H9 (cell line): ENCODE data around the gene ANKRD52. TPM values are rescaled to one million over a fixed set of nuclear protein-coding genes. Genes with fewer than 3 reads are reported as not detected.

Experiments used
- DNase-seq: peaks from one replicate; pipeline ENCODE4 v3.0.0-alpha.2; 2017
- H2AFZ ChIP-seq: one replicate; pipeline ENCODE4 v1.6.1; 2013; ENCODE audit warnings: mild to moderate bottlenecking, low read length, control low read depth, moderate library complexity
- H2AK5ac ChIP-seq: 2 replicates; pipeline ENCODE4 v1.6.1; 2013; ENCODE audit warnings: low read length, control low read depth, mixed read lengths; ENCODE audit not compliant: insufficient read length
- H2BK120ac ChIP-seq: one replicate; pipeline ENCODE4 v1.6.1; 2013; ENCODE audit warnings: low read depth, mild to moderate bottlenecking, low read length, control low read depth, inconsistent platforms; ENCODE audit not compliant: poor library complexity, severe bottlenecking
- H2BK12ac ChIP-seq: 2 replicates; pipeline ENCODE4 v1.6.1; 2013; ENCODE audit warnings: low read length, control low read depth, mixed read lengths, low read depth; ENCODE audit not compliant: insufficient read length
- H2BK15ac ChIP-seq: 2 replicates; pipeline ENCODE4 v1.6.1; 2013; ENCODE audit warnings: low read depth, low read length, control low read depth
- H2BK20ac ChIP-seq: one replicate; pipeline ENCODE4 v1.6.1; 2013; ENCODE audit warnings: low read depth, mild to moderate bottlenecking, low read length, control low read depth, inconsistent platforms; ENCODE audit not compliant: poor library complexity, severe bottlenecking
- H2BK5ac ChIP-seq: 2 replicates; pipeline ENCODE4 v1.6.1; 2013; ENCODE audit warnings: low read length, control low read depth, mixed read lengths; ENCODE audit not compliant: insufficient read length
- H3K14ac ChIP-seq: 2 replicates; pipeline ENCODE4 v1.6.1; 2013; ENCODE audit warnings: low read length, control low read depth; ENCODE audit not compliant: insufficient read depth
- H3K18ac ChIP-seq: 2 replicates; pipeline ENCODE4 v1.6.1; 2013; ENCODE audit warnings: low read depth, mild to moderate bottlenecking, mixed read lengths, low read length, control low read depth; ENCODE audit not compliant: insufficient read length
- H3K23ac ChIP-seq: 2 replicates; pipeline ENCODE4 v1.6.1; 2013; ENCODE audit warnings: low read length, control low read depth, mixed read lengths, low read depth; ENCODE audit not compliant: insufficient read length
- H3K23me2 ChIP-seq: 2 replicates; pipeline ENCODE4 v1.6.1; 2013; ENCODE audit warnings: low read depth, mild to moderate bottlenecking, mixed read lengths, low read length, control low read depth; ENCODE audit not compliant: insufficient read length, poor library complexity, severe bottlenecking
- H3K27ac ChIP-seq: 2 replicates; pipeline ENCODE4 v1.5.1; 2013; ENCODE audit warnings: low read length, control low read depth, mixed read lengths, low read depth; ENCODE audit not compliant: insufficient read length
- H3K27me3 ChIP-seq: 2 replicates; pipeline ENCODE4 v1.6.1; 2013; ENCODE audit warnings: low read length, control low read depth, inconsistent platforms; ENCODE audit not compliant: insufficient read depth
- H3K4ac ChIP-seq: 2 replicates; pipeline ENCODE4 v1.6.1; 2013; ENCODE audit warnings: low read depth, mild to moderate bottlenecking, control low read depth, inconsistent platforms, low read length, moderate library complexity
- H3K4me1 ChIP-seq: 2 replicates; pipeline ENCODE4 v1.6.1; 2013; ENCODE audit warnings: low read length, control low read depth, inconsistent platforms; ENCODE audit not compliant: insufficient read depth
- H3K4me2 ChIP-seq: 2 replicates; pipeline ENCODE4 v1.6.1; 2013; ENCODE audit warnings: low read length, control low read depth, mixed read lengths; ENCODE audit not compliant: insufficient read length, insufficient read depth
- H3K56ac ChIP-seq: 2 replicates; pipeline ENCODE4 v1.6.1; 2013; ENCODE audit warnings: low read depth, mild to moderate bottlenecking, mixed read lengths, low read length, control low read depth; ENCODE audit not compliant: insufficient read length
- H3K79me1 ChIP-seq: 2 replicates; pipeline ENCODE4 v1.6.1; 2013; ENCODE audit warnings: low read depth, mild to moderate bottlenecking, moderate library complexity, low read length, control low read depth, inconsistent platforms; ENCODE audit not compliant: insufficient read depth, poor library complexity, severe bottlenecking
- H3K79me2 ChIP-seq: 2 replicates; pipeline ENCODE4 v1.6.1; 2013; ENCODE audit warnings: low read length, control low read depth, inconsistent platforms; ENCODE audit not compliant: insufficient read depth
- H3K9ac ChIP-seq: 2 replicates; pipeline ENCODE4 v1.6.1; 2013; ENCODE audit warnings: low read length, control low read depth, mixed read lengths; ENCODE audit not compliant: insufficient read length; ENCODE audit errors: extremely low read depth
- H3K9me3 ChIP-seq: one replicate; pipeline ENCODE4 v1.6.1; 2013; ENCODE audit warnings: low read depth, low read length, inconsistent platforms; ENCODE audit not compliant: control insufficient read depth
- H3T11ph ChIP-seq: one replicate; pipeline ENCODE4 v1.6.1; 2013; ENCODE audit warnings: mild to moderate bottlenecking, low read length, control low read depth, inconsistent platforms
- H4K20me1 ChIP-seq: one replicate; pipeline ENCODE4 v1.6.1; 2013; ENCODE audit not compliant: control insufficient read depth, insufficient read length, insufficient read depth
- H4K5ac ChIP-seq: 2 replicates; pipeline ENCODE4 v1.6.1; 2013; ENCODE audit warnings: low read depth, mild to moderate bottlenecking, mixed read lengths, low read length, control low read depth; ENCODE audit not compliant: insufficient read length
- H4K8ac ChIP-seq: replicated peaks from 2 replicates; pipeline ENCODE4 v1.6.1; 2013; ENCODE audit warnings: low read length, control low read depth, mixed read lengths, low read depth; ENCODE audit not compliant: insufficient read length
- H4K91ac ChIP-seq: 2 replicates; pipeline ENCODE4 v1.6.1; 2013; ENCODE audit warnings: low read depth, mild to moderate bottlenecking, moderate library complexity, mixed read lengths, low read length, control low read depth; ENCODE audit not compliant: insufficient read length
- H3K27ac Mint-ChIP-seq, 3 experiments: 2 replicates in 2 of 3; 3 replicates in 1 of 3; pipeline ENCODE4 v1.8.0; 2020 to 2021; ENCODE audit warnings: mixed read lengths in 3 of 3, mild to moderate bottlenecking in 1 of 3, moderate library complexity in 1 of 3
- H3K27me3 Mint-ChIP-seq: 2 replicates; pipeline ENCODE4 v1.8.0; 2021; ENCODE audit warnings: low read depth, mild to moderate bottlenecking, moderate library complexity, mixed read lengths
- H3K36me3 Mint-ChIP-seq, 3 experiments: 2 replicates in 2 of 3; 3 replicates in 1 of 3; pipeline ENCODE4 v1.8.0; 2020 to 2021; ENCODE audit warnings: low read depth in 3 of 3, mixed read lengths in 3 of 3; ENCODE audit not compliant: insufficient read depth in 1 of 3
- H3K4me1 Mint-ChIP-seq, 2 experiments: 2 replicates each; pipeline ENCODE4 v1.8.0; 2020; ENCODE audit warnings: mixed read lengths in 2 of 2
- H3K4me3 Mint-ChIP-seq, 2 experiments: 2 replicates in 1 of 2; 3 replicates in 1 of 2; pipeline ENCODE4 v1.8.0; 2020 to 2021; ENCODE audit warnings: mild to moderate bottlenecking in 2 of 2, mixed read lengths in 2 of 2, moderate library complexity in 1 of 2
- H3K9me3 Mint-ChIP-seq, 2 experiments: 2 replicates in 1 of 2; 3 replicates in 1 of 2; pipeline ENCODE4 v1.8.0; 2020; ENCODE audit warnings: mild to moderate bottlenecking in 2 of 2, mixed read lengths in 2 of 2, moderate library complexity in 1 of 2
- WGBS: extraction: QIAGEN DNeasy Blood & Tissue Kit; methylation state at CpG from one replicate; pipeline ENCODE4 v1.1.7; 2013; ENCODE audit warnings: missing lambda C conversion rate, low lambda C conversion rate, mixed read lengths; ENCODE audit not compliant: insufficient read length; ENCODE audit errors: extremely low coverage; 5-methylcytosine and 5-hydroxymethylcytosine counted together
- total RNA-seq: library from RNA; stranded (reverse); gene quantifications from 2 replicates; pipeline ENCODE4 v1.2.1, GENCODE V29; 2021
- TF ChIP-seq, protein P1 (sequence below): fragments of 200-600 bp; sonication (generic); conservative IDR thresholded peaks from 3 replicates; pipeline ENCODE4 v1.8.0; 2021; ENCODE audit warnings: antibody characterized with exemption, mild to moderate bottlenecking

The ANKRD52 gene
- total RNA-seq, 1 experiment from 2014 or later, result 33.4 TPM

- Histone ChIP-seq H2BK15ac (no peak overlapping the region), H3K23me2 (peaks cover 12% of the 10 kb centered on the region), H3K56ac (no peak overlapping the region), H3K18ac (no peak overlapping the region), H2AK5ac (no peak overlapping the region), H3K4ac (no peak overlapping the region), H2BK12ac (no peak overlapping the region), H4K91ac (no peak overlapping the region), H3K23ac (no peak overlapping the region), H4K5ac (no peak overlapping the region), H3K27ac (no peak overlapping the region), H3K4me2 (peak overlapping the region; percentile 79), H2BK120ac (no peak overlapping the region), H3K27me3 (no peaks in the 10 kb centered on the region), H3K79me2 (peaks cover 8% of the 10 kb centered on the region; the same call in 1 of the 2 replicates), H2AFZ (no peak overlapping the region), H2BK5ac (no peak overlapping the region), H3K79me1 (peaks cover 6% of the 10 kb centered on the region), H3K4me1 (peaks cover 8% of the 10 kb centered on the region), H4K8ac (no peak overlapping the region), H4K20me1 (no peaks in the 10 kb centered on the region), H3K9ac (peak overlapping the region; percentile 56), H3T11ph (no peak overlapping the region), H3K14ac (0 out of 2 replicates have a peak overlapping the region, but pooled peaks have one; percentile 6), H2BK20ac (no peak overlapping the region), H3K9me3 (no peaks in the 10 kb centered on the region)
- Mint-ChIP-seq H3K36me3 (peaks cover 35 to 52% (median 44%) of the 10 kb centered on the region in 3 experiments; a peak in 6 of 7 replicates), H3K27ac (peak overlapping the region; percentile 82 to 97 (median 94); a peak in 6 of 7 replicates), H3K27me3 (peaks cover 3% of the 10 kb centered on the region; the same call in 1 of the 2 replicates), H3K4me3 (peak overlapping the region; percentile 91 to 98), H3K4me1 (peaks cover 24 to 27% of the 10 kb centered on the region in 2 experiments), H3K9me3 (0 out of 5 replicates have a peak, but pooled peaks cover 0 to 3% of the 10 kb centered on the region in 2 experiments)
- peak; percentile 43 for DNase-seq
- no CpG with 5 or more reads among the region's 17 CpGs for WGBS
- TF ChIP-seq, protein P1, sequence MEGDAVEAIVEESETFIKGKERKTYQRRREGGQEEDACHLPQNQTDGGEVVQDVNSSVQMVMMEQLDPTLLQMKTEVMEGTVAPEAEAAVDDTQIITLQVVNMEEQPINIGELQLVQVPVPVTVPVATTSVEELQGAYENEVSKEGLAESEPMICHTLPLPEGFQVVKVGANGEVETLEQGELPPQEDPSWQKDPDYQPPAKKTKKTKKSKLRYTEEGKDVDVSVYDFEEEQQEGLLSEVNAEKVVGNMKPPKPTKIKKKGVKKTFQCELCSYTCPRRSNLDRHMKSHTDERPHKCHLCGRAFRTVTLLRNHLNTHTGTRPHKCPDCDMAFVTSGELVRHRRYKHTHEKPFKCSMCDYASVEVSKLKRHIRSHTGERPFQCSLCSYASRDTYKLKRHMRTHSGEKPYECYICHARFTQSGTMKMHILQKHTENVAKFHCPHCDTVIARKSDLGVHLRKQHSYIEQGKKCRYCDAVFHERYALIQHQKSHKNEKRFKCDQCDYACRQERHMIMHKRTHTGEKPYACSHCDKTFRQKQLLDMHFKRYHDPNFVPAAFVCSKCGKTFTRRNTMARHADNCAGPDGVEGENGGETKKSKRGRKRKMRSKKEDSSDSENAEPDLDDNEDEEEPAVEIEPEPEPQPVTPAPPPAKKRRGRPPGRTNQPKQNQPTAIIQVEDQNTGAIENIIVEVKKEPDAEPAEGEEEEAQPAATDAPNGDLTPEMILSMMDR, result no peak
Measured at GRCh38 chr12:56188778-56189098, 69.4 kb downstream of the ANKRD52 start.
